Measurements from ENCODE around the gene OR2F2.

Gene OR2F2

GRCh38 chr7:143913945-143914615 is 21.0 kb upstream of the OR2F2 start:
- DNase-seq (ENCODE audit: low read depth in 2 of 2), result no peak

- DNase-seq (ENCODE audit: low read depth in 2 of 2), result no peak
Observed at GRCh38 chr7:143914938-143915652, 19.9 kb upstream of the OR2F2 start.

- DNase-seq (ENCODE audit: low read depth in 2 of 2), result no peak
Observed at GRCh38 chr7:143924851-143925250, 10.2 kb upstream of the OR2F2 start.

GRCh38 chr7:143929224-143929920 is 5.7 kb upstream of the OR2F2 start:
- DNase-seq (ENCODE audit: low read depth in 2 of 2), result no peak

- DNase-seq (ENCODE audit: low read depth in 2 of 2), result no peak
Observed at GRCh38 chr7:143931739-143932138, 3.3 kb upstream of the OR2F2 start.

GRCh38 chr7:143936087-143937009 is 1.3 kb downstream of the OR2F2 start:
- no peak for DNase-seq (ENCODE audit: low read depth in 2 of 2)

GRCh38 chr7:143938379-143939243 is 3.6 kb downstream of the OR2F2 start:
- no peak for DNase-seq (ENCODE audit: low read depth in 2 of 2)

- no peak for DNase-seq (ENCODE audit: low read depth in 2 of 2)
Observed at GRCh38 chr7:143945423-143945822, 10.4 kb downstream of the OR2F2 start.

- no peak for DNase-seq (ENCODE audit: low read depth in 2 of 2)
Observed at GRCh38 chr7:143947111-143947510, 12.1 kb downstream of the OR2F2 start.

- DNase-seq (ENCODE audit: low read depth in 2 of 2), result no peak
Observed at GRCh38 chr7:143948733-143949132, 13.7 kb downstream of the OR2F2 start.

- no peak for DNase-seq (ENCODE audit: low read depth in 2 of 2)
Observed at GRCh38 chr7:143953421-143953820, 18.4 kb downstream of the OR2F2 start.

GRCh38 chr7:143954135-143954534 is 19.1 kb downstream of the OR2F2 start:
- DNase-seq (ENCODE audit: low read depth in 2 of 2), result no peak

GRCh38 chr7:143954544-143954943 is 19.5 kb downstream of the OR2F2 start, which contains the start of gene OR2F1:
TSS of gene OR2F1 (plus strand) at chr7:143954844. CDS start at chr7:143959971, 5,127 bp downstream.
- no peak for DNase-seq (ENCODE audit: low read depth in 2 of 2)

- no peak for DNase-seq (ENCODE audit: low read depth in 2 of 2)
Observed at GRCh38 chr7:143958781-143959180, 23.7 kb downstream of the OR2F2 start.

- DNase-seq (ENCODE audit: low read depth in 2 of 2), result no peak
Observed at GRCh38 chr7:143960813-143961610, 26.0 kb downstream of the OR2F2 start.

- no peak for DNase-seq (ENCODE audit: low read depth in 2 of 2)
Observed at GRCh38 chr7:143965280-143965679, 30.2 kb downstream of the OR2F2 start.

GRCh38 chr7:143967398-143967797 is 32.4 kb downstream of the OR2F2 start:
- no peak for DNase-seq (ENCODE audit: low read depth in 2 of 2)

- DNase-seq (ENCODE audit: low read depth in 2 of 2), result no peak
Observed at GRCh38 chr7:143973870-143974416, 38.9 kb downstream of the OR2F2 start.

- DNase-seq (ENCODE audit: low read depth in 2 of 2), result no peak
Observed at GRCh38 chr7:143974459-143974858, 39.4 kb downstream of the OR2F2 start.

GRCh38 chr7:143975617-143976016 is 40.6 kb downstream of the OR2F2 start:
- no peak for DNase-seq (ENCODE audit: low read depth in 2 of 2)

All from stimulated activated CD8-positive, alpha-beta memory T cell treated with anti-CD3 and anti-CD28 coated beads, Interleukin-15, amount 100 ng/mL, for 48 hours (primary cell).